Activated CD4-positive, alpha-beta T cell treated with anti-CD3 and anti-CD28 coated beads, Interleukin-2, amount 50 U/mL, for 48 hours (primary cell): Measurements from ENCODE around the gene CASZ1.

Experiments
- DNase-seq, 2 experiments: peaks; one replicate each; pipeline ENCODE4 v3.0.0-alpha.2; 2020

The CASZ1 gene

DNA sequence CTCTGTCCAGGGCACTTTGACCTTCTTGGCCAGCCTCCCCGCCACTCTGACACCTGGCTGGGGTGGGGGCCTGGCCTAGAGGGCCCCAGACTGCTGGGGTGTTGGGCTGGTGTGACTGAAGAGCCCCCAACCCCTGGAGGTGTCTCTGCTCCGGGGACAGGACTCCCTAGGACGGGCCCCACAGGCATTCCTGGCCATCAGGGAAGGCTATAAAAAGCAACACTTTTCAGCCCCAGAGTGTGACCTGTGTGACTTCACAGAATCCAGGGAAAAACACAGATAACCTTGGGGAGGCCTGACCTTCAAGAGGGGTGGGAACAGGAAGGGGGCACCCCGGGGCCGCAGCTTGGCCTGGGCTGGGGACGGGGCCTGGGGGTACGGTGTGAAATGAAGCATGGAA lies 24.0 kb upstream of the CASZ1 start:
- no peak for DNase-seq

DNA sequence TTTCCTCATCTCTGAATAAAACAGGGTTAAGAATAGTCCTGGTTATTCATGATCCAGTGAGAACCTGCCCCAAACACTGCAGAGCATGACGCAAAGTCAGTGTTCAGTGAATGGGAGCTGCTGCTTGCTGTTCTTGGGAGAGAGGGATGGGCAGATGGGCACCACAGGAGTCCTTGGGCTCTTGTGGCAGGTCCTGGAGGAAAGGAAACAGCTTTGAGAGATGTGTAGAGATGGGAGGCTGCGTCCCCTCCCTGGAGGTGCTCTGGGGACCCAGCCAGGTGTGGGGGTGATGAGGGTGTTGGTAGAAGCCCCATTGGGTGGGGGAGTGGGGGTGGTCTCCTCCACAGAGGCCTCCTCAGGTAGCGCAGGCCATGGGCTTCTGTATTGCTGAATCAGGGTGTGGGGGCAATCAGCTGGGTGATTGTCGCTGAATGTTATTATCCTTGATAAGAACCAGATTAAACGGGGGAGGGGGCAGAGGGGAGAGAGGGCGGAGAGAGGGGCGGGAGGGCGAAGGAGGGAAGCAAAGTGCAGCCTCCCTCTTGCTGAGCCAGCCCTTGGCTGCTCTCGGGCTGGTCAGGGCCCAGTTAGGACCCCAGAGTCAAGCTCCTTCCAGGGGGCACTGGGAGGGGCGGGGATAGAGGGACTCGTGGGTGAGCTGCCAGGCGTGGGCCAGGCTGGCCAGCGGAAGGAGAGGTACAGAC lies 22.9 kb upstream of the CASZ1 start:
- no peak for DNase-seq

DNA sequence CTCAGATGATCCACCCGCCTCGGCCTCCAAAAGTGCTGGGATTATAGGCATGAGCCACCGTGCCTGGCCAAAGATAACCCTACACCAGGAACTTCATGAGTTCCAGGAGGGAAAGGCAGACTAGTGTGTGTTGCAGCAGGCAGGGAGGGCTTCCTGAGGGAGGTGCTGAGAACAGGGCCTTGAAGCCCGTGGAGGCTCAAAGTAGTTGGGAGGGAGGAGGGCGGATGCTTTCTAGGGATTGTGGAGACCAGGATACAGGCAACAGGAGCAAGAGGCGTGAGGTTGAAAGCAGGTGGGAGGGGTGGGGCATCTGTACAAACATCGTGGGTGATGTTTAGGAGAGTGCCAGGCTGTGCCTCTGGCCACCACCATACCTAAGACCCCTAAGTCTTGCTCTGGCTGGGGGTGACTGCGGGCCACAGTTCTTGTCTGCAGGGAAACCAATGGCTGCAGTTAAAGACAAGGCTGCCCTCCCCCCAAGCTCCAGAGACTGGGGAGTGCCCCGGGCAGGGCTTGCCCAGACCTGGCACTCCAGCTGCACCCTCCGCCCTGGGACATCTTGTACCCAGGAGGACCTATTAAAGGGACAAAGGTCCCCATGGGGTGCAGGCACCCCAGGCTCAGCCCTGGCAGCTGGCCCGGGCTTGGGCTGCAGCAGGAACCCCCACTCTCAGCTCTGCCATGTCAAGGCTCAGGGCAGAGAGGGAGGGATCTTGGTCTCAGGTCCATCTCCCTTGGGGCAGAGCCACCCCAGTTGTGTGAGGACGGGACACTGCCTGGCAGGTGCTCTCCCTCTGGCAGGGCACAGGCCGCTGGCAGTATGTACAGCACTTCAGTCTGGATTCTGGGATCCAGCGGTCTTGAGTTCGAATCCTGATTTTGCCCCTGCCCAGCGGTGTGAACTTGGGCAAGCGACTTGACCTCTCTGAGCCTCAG lies 22.1 kb upstream of the CASZ1 start:
- no peak for DNase-seq

DNA sequence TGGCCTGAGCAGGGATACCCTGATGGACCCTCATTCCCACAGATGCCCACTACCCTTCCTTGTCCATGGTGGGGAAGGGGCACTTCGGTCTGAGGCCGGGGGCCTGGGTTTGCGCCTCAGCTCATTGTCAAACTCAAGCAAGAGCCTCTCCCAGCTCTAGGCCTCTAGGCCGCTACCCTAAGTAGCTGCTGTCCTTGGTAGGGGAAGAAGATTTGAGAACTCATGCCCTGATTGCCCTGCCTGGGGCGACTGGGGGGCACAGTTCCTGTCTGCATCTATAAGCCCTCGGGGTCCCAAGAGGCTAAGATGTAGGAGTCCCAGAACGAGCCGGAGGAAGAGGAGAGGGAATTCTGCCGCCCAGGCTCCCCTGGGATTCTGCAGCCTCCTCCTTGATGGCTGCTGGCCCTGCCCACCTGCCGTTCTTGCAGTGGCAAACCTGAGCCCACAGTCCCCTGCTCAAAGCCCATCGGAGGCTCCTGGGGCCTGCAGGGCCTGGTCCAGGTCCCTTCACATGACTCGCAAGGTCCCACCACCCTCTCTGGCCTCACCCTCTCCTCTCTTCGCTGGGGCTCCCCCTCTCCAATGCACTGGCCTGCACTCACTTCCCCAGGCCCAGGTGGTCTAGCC lies 20.4 kb upstream of the CASZ1 start:
- DNase-seq, result no peak

DNA sequence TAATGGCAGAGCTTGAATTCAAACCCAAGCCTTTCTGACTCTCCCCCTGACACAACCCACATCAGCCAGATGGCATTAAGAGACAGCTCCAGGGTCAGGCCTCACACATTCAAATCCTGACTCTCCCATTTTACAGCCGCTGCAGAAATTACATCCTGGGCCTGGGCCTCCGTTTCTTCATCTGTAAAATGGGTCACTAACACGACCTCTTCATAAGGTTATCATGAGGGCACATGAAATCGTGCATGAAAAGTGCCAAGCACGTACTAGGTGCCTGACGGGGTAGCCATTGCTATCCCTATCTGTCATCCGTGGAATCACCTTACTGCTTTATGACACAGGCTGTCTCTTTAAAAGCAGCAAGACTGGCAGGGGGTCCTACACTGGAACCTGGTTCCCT lies 19.8 kb upstream of the CASZ1 start:
- no peak for DNase-seq

DNA sequence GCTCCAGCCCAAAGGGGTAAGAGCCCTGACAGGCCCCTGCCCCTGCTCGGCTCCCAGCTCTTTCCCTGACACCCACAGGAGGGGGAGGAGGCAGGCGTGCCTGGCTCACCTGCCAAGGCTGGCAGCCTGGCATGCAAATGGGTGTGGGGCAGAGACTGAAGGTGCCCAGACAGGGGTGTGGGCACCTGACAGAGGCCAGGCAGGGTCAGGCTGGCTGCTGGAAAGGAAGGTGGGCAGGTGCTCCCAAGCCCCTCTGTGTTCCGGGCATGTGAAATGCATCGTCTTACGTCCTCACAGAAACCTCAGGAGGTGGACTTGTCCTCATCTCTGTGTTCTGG lies 19.4 kb upstream of the CASZ1 start:
- DNase-seq, result no peak

DNA sequence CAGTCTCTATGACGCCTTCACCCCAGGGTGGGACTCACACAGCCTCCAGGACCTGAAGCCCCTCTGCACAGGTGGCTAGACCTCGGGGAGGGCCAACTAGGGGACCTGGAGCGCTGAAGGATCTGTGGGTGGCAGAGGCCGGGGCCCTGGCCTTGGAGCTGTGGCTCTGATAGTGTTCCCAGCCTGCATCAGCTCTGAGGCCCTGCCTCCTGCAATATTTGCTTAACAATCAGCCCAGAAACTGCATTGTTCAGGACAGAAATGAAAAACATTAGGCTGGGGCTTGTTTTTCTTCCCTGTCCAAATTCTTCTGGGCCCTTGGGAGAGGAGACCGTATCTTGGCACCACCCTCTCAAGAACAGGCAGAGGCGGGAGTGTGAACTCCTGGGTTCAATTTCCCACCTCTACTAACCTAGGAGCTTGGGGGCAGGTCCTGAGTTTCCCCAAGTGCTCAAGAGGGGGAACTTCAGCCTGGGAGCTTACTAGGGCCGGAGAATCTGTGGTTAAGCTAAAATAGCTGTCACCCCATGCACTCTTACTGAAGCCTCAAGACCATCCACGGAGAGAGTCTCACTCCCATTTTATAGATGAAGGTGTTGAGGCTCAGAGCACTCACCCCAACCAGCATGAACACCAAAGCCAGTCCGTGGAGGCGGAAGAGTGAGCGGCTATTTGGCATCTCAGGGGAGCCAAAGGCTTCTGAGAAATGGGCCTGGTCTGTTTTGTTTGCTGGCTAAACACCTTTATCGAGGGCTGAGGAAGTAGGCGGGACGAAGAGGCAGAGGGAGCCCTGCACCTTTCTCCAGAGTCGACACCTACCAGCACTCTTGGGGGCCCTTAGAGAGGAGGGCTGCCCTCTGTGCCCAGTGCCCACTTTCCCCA lies 18.8 kb upstream of the CASZ1 start:
- DNase-seq, result no peak

DNA sequence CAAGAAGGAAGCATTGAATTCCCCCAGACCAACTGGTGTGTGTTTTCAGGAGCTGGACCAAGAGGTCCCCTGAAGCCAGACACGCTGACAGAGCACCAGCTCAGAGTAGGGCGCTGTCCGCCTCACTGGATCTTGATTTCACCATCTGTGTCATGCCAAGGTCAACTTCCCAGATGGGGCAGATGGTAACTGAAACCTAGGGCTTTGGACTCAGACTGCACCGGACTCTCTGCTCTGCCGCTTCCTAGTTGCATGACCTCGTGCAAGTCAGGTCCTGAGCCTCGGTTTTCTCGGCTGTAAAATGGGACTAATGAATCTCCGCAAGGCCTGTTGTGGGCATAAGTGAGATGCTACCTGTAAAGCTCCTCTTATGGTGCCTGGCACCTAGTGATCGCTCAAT lies 17.9 kb upstream of the CASZ1 start:
- DNase-seq, result no peak

DNA sequence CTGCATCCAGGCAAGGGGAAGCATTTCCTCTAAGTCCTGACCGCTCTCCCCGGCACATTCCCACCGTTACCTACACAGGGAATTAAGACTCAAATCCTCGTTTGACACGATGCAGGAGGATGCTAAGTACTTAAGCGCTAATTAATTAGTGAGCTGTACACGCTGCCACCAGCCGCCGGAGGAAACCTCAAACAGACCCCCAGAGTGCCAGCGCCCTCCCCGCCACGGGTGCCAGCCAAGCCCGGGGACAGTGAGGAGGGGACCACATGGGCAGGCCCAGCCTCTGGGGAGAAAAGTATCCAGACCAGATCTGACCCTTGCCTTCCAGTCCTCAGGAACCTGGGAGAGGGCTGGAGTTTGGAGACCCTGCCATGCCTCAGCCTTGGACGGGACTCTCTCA lies 17.4 kb upstream of the CASZ1 start:
- no peak for DNase-seq

DNA sequence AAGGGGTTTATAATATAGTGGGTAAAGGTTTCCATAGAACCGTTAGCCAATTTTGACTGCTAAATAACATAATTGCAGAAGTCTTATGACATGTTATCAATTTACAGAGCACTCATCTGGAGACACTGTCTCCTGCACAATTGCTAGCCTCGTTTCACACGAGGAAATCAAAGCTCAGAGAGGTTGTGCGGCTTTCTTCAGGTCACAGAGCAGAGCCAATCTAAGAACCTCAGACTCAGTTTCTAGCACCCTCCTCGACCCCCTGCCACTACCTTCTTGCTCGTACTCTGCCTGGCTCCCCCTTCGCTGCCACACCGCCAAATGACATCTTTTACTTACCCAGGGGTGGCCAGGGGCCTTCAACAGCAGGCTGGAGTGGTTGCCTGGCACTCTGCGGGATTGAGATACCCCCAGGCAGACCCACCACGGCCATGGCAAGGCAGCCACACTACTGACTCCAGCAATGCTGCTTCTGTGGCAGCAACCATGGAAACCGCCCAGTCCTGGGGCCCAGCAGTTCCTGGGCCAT lies 16.0 kb upstream of the CASZ1 start:
- DNase-seq, result no peak

DNA sequence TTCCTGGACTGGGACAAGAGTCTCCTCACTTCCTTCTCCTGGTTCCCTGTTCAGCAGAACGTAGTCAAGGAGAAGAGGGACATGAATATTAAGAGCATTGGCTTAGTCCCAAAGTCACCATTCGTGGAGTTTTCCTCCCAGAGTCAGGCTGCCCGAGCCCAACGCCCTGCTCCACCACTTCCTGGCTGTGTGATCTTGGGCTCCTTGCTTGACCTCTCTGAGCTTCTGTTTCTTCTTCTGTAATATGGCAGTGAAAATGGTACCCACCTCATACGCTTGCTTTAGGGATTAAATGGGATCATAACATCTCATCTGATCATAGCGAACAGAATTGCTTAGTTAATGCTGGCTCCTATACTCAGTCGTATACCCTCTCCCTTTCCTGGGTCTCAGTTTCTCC lies 12.0 kb upstream of the CASZ1 start:
- no peak for DNase-seq

DNA sequence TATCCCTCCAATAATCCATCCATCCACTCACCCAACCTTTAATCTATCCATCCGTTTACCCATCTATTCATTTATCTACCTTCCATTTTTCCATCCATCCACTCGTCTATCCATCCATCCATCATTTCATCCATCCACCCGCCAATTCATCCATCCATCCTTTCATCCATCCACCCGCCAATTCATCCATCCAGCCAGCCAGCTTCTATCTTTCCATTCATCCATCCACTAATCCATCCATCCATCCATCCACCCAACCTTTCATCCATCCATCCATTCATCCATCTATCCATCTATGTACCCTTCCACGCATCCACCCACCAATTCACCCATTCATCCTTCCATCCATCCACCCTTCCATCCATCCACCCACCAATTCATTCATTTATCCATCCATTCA lies 10.5 kb upstream of the CASZ1 start:
- no peak for DNase-seq

DNA sequence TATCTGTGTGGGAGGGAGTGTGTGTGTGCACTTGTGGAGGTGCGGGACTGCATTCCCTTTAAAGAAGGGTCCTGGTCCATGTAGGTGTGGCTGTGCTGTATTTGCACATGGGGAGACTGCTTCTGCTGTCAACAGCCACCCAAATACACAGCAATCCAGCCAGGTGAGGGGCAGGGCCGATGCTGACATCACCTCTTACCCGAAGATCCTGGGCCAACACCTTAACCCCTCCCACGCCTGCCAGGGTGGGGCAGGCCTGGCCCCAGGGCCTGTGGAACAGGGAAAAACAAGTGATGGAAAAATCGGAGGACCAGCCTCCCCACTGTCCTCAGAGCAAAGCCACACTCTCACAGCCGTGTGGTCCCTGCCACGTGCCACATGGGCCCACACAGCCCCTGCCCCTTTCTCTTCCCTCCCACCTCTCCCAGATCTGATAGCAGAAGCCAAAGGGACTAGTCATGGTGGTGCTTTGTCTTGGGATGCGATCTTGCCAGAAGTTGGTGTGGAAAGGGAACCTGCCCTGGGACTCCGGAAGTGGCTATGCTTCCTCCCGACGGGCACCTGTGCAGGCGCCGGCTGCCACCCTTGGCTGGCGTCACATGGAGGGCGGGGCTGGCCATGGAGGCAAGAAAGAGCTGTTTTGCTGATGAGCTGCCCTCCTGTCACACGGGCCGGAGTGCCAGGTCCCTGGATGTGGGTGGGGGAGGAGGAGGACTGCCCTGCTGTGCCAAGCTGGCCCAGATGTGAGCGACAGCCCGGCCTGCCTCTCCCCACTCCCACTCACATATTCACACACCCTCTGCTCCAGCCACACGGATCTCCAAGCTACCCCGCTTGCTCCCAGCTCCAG lies 7.8 kb upstream of the CASZ1 start:
- peak; percentile 10 to 14 for DNase-seq

DNA sequence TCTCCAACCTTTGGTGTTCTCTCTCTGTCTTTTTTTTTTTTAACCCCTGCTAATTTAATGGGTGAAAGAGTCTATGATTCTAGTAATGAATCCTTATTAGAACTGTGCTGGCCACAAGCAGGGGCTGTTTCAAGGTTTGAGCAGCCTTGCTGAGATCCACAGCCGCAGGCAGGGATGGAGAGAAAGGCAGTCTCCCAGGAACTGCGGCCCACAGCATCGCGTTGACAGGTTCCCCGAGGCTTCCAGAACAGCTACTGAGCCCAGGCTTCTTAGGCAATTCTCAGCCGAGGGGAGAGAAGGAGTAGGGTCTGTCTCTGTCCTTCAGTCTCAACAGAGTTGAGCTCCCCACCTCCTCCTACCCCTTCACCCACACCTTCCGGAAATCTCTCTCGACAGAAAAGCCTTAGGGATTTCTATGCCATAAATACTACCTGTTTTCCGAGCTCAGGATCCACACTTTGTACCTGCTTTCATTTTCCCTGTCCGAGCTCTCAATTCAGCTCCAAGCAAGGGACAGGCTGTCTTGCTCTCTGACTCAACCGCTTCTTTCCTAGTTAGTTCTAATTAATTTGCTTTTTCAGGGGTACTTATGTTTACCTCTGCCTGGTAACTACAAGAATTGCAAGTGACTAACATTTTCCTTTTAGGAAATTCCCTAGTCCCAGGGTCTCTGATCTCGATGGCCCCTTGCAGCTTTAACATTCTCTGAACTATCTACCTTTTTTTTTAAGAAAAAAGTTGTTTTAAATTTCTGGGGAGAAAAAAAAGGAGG lies 6.7 kb upstream of the CASZ1 start:
- no peak for DNase-seq

DNA sequence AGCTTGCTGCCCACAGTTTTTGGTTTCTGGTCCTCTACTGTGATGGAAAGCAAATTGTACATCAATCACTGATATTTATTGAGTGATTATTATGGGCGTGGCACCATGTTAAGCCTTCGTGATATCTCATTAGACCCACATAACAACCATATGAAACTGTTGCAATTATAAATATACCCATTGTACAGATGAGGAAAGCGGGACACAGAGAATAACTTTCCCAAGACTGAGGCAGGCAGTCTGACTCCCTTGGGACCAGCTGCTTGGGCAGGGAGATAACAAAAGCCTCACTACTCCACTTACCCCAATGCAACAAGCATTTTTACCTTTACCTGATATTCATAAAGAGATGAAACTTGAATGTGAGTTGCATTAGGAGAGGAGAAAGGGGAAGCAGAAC lies 4.3 kb upstream of the CASZ1 start:
- DNase-seq, result no peak

DNA sequence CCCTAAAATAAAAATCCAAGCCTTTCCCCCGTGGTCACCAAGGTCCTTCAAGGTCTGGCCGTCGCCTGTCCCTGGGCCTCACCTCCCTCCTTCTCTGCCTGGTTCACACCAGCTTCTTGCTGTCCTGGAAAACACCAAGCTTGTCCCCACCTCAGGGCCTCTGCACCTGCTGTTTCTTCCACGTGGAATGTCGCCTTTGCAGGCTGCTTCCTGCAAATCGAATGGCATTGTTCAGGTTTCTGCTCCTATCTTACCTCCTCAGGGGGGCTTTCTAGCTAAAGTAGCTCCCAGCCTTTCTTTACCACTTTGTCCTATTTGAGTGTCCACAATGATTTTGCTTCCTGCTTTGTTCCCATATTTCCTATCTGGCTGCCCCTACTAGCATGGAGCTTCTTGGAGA lies 3.3 kb upstream of the CASZ1 start:
- DNase-seq, result no peak

DNA sequence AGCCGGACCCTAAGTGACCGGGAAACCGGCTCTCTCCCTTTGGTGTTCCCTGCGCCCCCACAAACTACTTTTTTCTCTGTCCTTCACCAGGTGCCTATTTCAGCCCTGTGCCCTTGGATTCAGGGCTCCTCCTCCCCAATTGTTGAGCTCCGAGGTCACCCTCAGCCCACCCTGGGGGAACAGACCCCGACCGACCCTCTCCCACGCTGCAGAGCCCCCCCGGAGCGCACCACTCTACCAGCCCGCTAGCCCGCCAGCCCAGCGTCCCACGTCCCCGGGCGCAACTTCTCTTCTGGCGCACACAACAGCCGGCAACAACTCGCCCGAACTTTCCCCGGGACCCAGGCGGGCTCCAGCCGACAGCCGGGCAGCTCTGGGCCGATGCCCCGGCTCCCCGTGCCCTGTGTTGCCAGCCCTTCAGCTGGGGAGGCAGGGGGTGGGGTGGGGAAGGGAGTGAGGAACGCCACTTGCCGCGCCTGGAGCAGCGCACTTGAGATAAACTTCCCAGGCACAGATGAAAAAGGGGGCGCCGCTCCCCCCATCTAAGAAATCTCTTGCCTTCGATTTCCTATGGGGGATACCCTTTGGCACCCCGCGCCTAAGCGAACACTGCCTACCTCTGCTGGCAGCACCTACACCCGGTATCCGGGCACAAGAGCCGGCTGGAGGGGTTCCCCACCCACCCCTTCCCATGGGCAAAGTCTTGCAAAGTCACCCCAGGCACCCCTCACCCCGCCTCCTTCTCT lies 997 bp downstream of the CASZ1 start:
- DNase-seq, result peak; percentile 5 to 13

DNA sequence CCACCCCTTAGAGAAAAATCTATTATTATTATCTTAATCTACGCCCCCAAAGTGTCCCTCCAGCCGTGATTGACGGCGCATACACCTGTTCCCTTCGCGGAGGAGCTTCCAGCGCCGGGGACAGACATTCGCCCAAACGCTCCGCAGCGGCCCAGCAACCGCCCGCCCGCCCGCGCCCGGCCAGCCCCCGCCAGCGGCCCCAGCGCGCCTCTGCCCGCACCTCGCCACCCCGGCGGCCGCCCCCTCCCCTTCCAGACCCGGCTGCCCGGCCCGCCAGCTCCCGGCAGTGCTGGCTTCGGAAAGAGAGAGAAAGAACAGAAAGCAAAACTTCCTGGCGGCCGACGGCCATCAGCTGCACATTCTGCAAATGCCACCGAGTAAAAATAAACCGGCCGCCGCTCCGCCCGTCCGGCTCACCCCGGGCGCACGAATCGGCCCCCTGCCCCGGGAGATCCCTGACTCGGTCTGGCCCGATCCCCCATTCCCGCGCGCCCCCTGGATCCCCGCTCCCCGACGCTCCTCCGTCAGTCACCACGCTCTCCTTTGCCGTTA lies 1.6 kb downstream of the CASZ1 start:
- peak; percentile 5 to 8 for DNase-seq

DNA sequence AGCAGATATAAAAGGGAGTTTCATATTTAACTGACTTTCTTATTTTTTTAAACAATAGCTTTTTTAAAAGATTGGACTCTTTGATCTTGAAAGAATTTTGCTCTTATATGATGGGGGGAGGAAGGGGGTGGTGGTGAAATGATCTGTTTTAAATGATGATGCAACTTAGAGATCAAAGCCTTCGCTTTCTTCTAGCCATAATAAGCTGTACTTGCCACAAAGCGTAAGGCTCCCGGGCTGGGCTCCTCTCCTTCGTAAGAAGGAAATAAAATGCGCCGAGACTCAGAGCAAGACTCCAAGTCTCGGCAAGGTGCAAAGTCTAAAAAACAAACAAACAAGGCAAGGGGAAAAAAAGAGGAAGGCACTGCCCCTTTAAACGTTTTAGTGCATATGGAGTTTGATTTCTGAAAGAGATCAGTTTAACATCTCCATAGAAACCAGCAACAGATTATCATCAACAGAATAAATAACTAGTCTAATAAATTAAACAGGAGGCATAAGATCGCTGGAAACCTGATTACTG lies 3.3 kb downstream of the CASZ1 start:
- no peak for DNase-seq
